ENCODE results near the gene COG7. TPM values are rescaled to one million over a fixed set of nuclear protein-coding genes. Genes with fewer than 3 reads are reported as not detected.
"Not testable (repeated sequence)": the region's sequence is repeated elsewhere in the genome, so short reads cannot be mapped to it uniquely, and the experiment has no call there.

The COG7 gene
- total RNA-seq, 4 donors from 2014 or later, result 12.0 to 23.0 (median 13.3) TPM

- no peak for TF ChIP-seq CTCF (IDR thresholded peaks at IDR 0.05)
- DNase-seq (ENCODE audit: low spot score) (no peak), ATAC-seq (ENCODE audit: low FRiP score) (no peak)
These were observed 85.4 kb downstream of the COG7 start for GRCh38 chr16:23367564-23367963.

- DNase-seq (ENCODE audit: low spot score); ATAC-seq (ENCODE audit: low FRiP score): not testable (repeated sequence)
These were observed 86.6 kb downstream of the COG7 start for GRCh38 chr16:23366341-23366740.

GRCh38 chr16:23365602-23366240 lies 87.3 kb downstream of the COG7 start:
- ATAC-seq (ENCODE audit: low FRiP score) (no peak), DNase-seq (ENCODE audit: low spot score) (no peak)
- no peak for TF ChIP-seq CTCF (IDR thresholded peaks at IDR 0.05)

GRCh38 chr16:23362460-23363317 lies 90.3 kb downstream of the COG7 start:
- no peak for TF ChIP-seq CTCF (IDR thresholded peaks at IDR 0.05)
- no peak for DNase-seq (ENCODE audit: low spot score)
- ATAC-seq (ENCODE audit: low FRiP score), result peak; percentile 19

- no peak for TF ChIP-seq CTCF (IDR thresholded peaks at IDR 0.05)
- no peak for ATAC-seq (ENCODE audit: low FRiP score)
- DNase-seq (ENCODE audit: low spot score), result no peak
These were observed 93.8 kb downstream of the COG7 start for GRCh38 chr16:23359092-23359760.

GRCh38 chr16:23357761-23358290 lies 95.2 kb downstream of the COG7 start:
- ATAC-seq (ENCODE audit: low FRiP score) (no peak), DNase-seq (ENCODE audit: low spot score) (no peak)
- TF ChIP-seq CTCF (IDR thresholded peaks at IDR 0.05), result no peak

GRCh38 chr16:23356941-23357340 lies 96.0 kb downstream of the COG7 start:
- DNase-seq (ENCODE audit: low spot score) (no peak), ATAC-seq (ENCODE audit: low FRiP score) (no peak)
- TF ChIP-seq CTCF (IDR thresholded peaks at IDR 0.05), result no peak

Data from omental fat pad (tissue), 4 donors.